Ascending aorta (tissue), 2 donors: ENCODE data around the gene PTPRG. TPM values are rescaled to one million over a fixed set of nuclear protein-coding genes. Genes with fewer than 3 reads are reported as not detected.
A peak's percentile ranks its signal among the peaks of the same experiment; 100 is the strongest.

Experiments used
- DNase-seq, 2 donors: peaks; one replicate each; pipeline ENCODE4 v3.0.0-alpha.2; 2019; ENCODE audit warnings: low spot score in 2 of 2
- H3K27ac ChIP-seq, 2 donors: fragments of 200-600 bp; sonication (generic); one replicate each; pipeline ENCODE4 v1.5.1; 2016 to 2017; ENCODE audit warnings: mild to moderate bottlenecking in 1 of 2
- H3K27me3 ChIP-seq: fragments of 200-600 bp; sonication (generic); one replicate; pipeline ENCODE4 v1.5.1; 2017
- H3K36me3 ChIP-seq, 2 donors: fragments of 200-600 bp; sonication (generic); one replicate each; pipeline ENCODE4 v1.5.1; 2016
- H3K4me1 ChIP-seq, 2 donors: fragments of 200-600 bp; sonication (generic); one replicate each; pipeline ENCODE4 v1.5.1; 2016 to 2017; ENCODE audit warnings: mild to moderate bottlenecking in 1 of 2
- H3K4me3 ChIP-seq, 2 donors: fragments of 200-600 bp; sonication (generic); one replicate each; pipeline ENCODE4 v1.5.1; 2016 to 2017; ENCODE audit warnings: mild to moderate bottlenecking in 1 of 2
- H3K9me3 ChIP-seq, 2 donors: fragments of 200-600 bp; sonication (generic); one replicate each; pipeline ENCODE4 v1.5.1; 2016
- CTCF ChIP-seq, 3 experiments: fragments of 200-600 bp in 2 of 3; fragments of 450-650 bp in 1 of 3; sonication (generic) in 2 of 3; IDR thresholded peaks; one replicate each; pipeline ENCODE4 v1.5.1; 2016 to 2019; ENCODE audit warnings: antibody characterized with exemption in 3 of 3, mild to moderate bottlenecking in 1 of 3, moderate library complexity in 1 of 3
- intact Hi-C: fragments of 100-400 bp; cut with DNase I; formaldehyde crosslinking; loops from one replicate; pipeline ENCODE4 v1.15.1; 2023
- total RNA-seq: library from RNA; depleted of rRNA; stranded (reverse); fragments of >200 nt; gene quantifications from one replicate; pipeline ENCODE4 v1.1.0, GENCODE V29; 2016

Gene PTPRG
- total RNA-seq, 1 donor from 2014 or later, result 129 TPM

- Histone ChIP-seq H3K27me3 (no peaks in the 10 kb centered on the region), H3K9me3 (no peaks in the 10 kb centered on the region), H3K4me1 (peaks cover 0 to 44% of the 10 kb centered on the region in 2 donors), H3K4me3 (no peak overlapping the region), H3K36me3 (no peaks in the 10 kb centered on the region), H3K27ac (peak overlapping the region in 1 of 2 donors; percentile 70)
- intact Hi-C loops, result loop anchor here (2.0 to 5.0 kb wide), 3 partner anchors 23 to 82 kb away; no protein-coding TSS in a partner anchor
- no peak for TF ChIP-seq CTCF (IDR thresholded peaks at IDR 0.05)
- no peak for DNase-seq
Observed at GRCh38 chr3:61929617-61930016, 368.2 kb downstream of the PTPRG start.

GRCh38 chr3:61932499-61932898 lies 371.1 kb downstream of the PTPRG start:
- Histone ChIP-seq H3K4me1 (peaks cover 0 to 18% of the 10 kb centered on the region in 2 donors), H3K27ac (no peak overlapping the region), H3K27me3 (no peaks in the 10 kb centered on the region), H3K4me3 (no peak overlapping the region), H3K9me3 (no peaks in the 10 kb centered on the region), H3K36me3 (no peaks in the 10 kb centered on the region)
- no peak for TF ChIP-seq CTCF (IDR thresholded peaks at IDR 0.05)
- no peak for DNase-seq
- intact Hi-C loops, result no loop called here

GRCh38 chr3:61933798-61934504 lies 372.6 kb downstream of the PTPRG start:
- DNase-seq, result no peak
- H3K36me3 ChIP-seq, result no peaks in the 10 kb centered on the region
- H3K9me3 ChIP-seq, result no peaks in the 10 kb centered on the region
- no peak for TF ChIP-seq CTCF (IDR thresholded peaks at IDR 0.05)
- no peak overlapping the region for H3K4me3 ChIP-seq
- no peaks in the 10 kb centered on the region for H3K27me3 ChIP-seq
- no peak overlapping the region for H3K27ac ChIP-seq
- intact Hi-C loops, result no loop called here
- H3K4me1 ChIP-seq, result peaks cover 0 to 7% of the 10 kb centered on the region in 2 donors

DNA sequence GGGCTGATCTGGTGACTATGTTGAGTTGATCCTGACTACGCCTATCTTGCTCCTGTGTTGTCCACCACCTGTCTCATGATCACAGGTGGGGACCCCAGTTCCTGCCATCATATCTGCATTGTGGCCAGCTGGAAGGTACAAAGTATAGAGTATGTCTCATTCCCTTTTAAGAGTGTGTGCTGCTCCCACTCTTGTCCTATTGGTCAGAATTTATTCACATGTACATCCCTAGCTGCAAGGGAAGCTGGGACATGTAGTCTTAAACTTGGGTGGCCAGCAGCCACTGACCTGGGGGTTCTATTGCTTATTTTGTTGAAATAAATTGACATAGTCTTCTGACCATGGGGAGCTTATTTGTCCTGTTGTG lies 373.1 kb downstream of the PTPRG start:
- H3K4me3 ChIP-seq, result no peak overlapping the region
- H3K27me3 ChIP-seq, result no peaks in the 10 kb centered on the region
- TF ChIP-seq CTCF (IDR thresholded peaks at IDR 0.05), result no peak
- no peaks in the 10 kb centered on the region for H3K36me3 ChIP-seq
- no peaks in the 10 kb centered on the region for H3K9me3 ChIP-seq
- H3K4me1 ChIP-seq, result peaks cover 0 to 3% of the 10 kb centered on the region in 2 donors
- intact Hi-C loops, result no loop called here
- no peak overlapping the region for H3K27ac ChIP-seq
- DNase-seq, result no peak

DNA sequence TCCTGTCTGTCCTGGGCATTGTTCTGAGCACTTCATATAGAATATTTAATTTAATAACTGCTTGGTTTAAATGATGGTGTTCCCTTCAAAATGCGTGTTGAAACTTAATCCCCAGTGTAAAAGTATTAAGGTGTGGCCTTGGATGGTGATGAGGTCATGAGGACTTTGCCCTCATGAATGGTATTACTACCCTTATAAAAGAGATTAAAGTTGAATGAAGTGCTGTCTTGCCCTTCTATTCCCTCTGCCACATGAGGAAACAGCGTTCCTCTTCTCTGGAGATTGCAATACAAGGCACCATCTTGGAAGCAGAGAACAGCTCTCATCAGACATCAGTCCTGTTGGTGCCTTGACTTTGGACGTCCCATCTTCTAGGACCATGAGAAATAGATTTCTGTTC lies 374.4 kb downstream of the PTPRG start:
- no peaks in the 10 kb centered on the region for H3K9me3 ChIP-seq
- no peaks in the 10 kb centered on the region for H3K27me3 ChIP-seq
- no peaks in the 10 kb centered on the region for H3K4me1 ChIP-seq
- DNase-seq, result no peak
- no peak overlapping the region for H3K4me3 ChIP-seq
- no peak overlapping the region for H3K27ac ChIP-seq
- no peaks in the 10 kb centered on the region for H3K36me3 ChIP-seq
- no peak for TF ChIP-seq CTCF (IDR thresholded peaks at IDR 0.05)
- intact Hi-C loops, result no loop called here
